GM19328 (cell line): ENCODE results near the gene IQSEC1.

Experiments used
- ATAC-seq: cut with Tn5 transposase; IDR thresholded peaks from one replicate; pipeline ENCODE4 v1.9.1; 2021; ENCODE audit warnings: mild to moderate bottlenecking, moderate library complexity; ENCODE audit not compliant: unreplicated experiment

IQSEC1 gene

DNA sequence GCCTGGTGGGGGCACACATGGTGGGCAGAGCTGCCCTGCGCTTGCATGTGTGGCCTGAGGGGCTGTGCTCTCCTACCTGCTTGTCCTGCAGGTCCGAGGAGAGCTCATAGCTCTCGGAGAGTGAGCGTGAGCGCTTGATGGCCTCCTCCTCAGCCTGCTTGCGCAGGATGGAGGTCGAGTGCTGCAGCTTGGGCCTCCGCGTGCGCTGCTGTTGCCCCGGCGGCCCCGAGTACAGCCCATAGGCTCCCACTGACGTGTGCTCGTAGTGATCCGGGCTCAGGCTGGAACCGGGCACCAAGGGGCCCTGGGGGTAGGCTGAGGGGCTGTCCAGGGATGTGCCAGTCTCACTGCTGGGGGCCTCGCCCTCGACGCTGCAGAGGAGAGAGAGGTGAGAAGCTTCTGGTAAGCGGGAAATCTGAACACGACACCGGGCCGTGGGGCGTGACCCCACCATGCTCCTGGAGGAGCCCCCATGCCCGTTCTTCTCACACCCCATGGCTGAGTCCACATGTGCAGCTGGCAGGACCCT lies 131.7 kb downstream of the IQSEC1 start:
- no peak for ATAC-seq

GRCh38 chr3:12940854-12941253 lies 132.4 kb downstream of the IQSEC1 start:
- ATAC-seq: no peak

DNA sequence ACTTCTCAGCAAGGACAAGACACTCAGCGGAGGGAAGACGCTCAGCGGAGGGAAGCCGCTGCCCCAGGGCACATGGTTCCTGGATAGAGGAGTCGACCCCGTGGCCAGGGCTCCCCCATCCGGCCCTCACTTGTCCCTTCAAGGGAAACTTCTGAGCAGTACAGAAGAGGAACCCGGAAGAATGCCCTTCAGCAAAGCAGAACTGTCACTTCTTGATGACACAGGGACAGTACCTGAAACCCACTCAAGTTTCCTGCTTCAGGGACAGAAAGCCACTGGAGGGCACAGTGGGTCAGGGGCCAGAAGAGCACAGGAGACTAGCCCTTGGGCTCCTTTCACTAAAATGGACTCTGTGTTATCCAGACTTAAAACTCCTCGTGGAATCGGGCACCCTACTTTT lies 134.1 kb downstream of the IQSEC1 start:
- ATAC-seq: no peak

- no peak for ATAC-seq
Measured at GRCh38 chr3:12938258-12938711, 134.9 kb downstream of the IQSEC1 start.

DNA sequence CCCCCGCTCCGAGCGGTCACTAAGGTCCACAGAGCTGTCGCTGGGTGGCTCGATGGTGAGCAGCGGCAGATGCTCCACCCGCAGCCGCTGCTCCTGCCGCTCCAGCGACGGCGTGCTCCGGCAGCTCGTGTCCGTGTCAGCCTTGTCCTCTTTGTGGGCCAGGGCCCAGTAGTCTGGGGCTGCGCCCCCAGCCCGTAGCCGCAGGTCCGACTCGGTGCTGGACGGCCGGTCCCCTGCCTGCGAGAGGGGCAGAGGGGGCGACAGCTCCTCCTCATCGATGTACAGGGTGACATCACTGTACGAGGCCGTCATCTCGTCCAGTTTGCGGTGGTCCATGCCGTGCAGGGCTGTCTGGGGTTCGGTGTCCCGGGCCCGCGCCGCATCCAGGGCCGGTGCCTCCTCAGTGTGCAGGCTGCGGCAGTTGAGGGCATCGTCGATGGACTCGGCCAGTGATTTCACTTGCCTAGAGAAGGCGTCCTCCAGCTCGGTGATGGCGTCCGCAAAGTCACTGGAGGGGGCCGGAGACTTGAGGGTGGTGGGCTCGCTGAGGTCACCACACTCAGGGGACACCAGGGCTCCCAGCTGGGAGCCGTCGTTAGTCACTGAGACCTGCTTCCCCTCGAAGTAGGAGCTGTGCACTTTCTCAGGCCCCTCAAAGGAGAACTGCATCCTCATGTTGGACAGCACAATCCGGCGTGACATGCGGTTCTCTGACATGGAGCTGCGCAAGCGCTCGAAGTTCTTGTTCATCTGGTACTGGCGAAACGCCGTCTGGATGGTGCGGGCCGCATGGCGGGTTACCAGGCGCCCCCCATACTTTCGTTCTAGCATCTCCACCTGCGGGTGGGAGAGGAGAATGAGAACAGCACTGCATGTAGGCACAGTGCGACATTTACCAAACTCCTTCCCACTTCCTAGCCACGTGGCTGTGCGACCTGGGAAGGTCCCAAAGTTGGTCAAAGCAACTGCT lies 137.1 kb downstream of the IQSEC1 start:
- no peak for ATAC-seq

- ATAC-seq: no peak
Measured at GRCh38 chr3:12935023-12935860, 138.0 kb downstream of the IQSEC1 start.

DNA sequence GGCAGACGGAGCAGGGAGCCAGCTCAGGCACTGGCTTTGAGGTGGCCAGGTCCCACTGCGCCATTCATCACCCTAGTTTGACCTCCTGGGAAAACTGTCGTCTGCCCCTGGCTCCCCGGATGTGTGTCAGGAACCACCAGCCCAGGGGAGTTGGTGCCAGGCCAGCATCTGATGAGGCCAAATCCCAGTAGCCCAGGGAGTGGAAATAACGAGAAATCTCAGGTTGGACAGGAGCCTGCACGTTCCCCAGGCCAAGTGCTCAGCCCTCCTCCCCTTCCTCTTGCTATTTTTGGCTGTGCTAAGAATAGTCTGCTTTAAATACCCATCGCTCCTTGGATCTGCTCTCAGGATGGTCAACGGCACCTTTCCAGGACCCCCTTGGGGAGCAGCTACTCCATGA lies 138.8 kb downstream of the IQSEC1 start:
- no peak for ATAC-seq

DNA sequence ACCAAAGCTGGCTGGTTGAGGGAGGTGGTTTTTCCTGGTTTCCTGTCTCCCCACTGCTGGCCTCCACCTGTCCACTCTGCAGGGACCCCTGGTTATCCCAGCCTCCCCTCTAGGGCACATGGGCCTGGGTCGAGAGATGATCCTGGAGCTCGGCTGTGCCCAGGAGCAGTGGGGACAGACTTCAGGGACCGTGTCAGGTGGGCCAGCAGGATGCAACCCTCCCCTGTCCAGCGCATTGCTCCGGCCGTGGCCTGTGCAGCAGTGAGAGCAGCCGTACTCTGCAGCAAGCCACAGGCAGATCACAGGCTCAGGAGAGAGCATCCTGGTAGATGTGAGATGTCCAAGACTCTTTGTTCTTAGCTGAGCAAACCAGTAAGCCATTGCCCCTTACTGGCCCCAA lies 139.3 kb downstream of the IQSEC1 start:
- ATAC-seq: no peak

DNA sequence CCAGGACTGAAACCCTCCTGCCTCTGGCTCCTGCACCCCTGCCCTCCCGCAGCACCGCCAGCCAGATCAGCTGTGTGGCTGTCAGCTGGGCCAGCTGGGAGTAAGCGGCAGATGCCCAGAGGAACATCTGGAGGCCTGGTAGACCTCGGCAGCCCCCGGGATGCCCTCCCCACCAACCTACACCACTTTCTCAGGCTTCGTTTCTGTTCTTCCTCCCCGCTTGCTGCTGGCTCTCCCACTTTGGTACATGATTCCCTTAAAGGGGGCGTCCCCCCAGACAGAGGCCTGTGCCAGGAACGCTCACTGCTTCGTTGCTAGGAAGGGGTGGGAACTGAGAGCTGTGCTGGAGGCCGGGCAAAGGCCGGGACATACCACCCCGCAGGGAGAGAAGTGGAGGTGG lies 140.5 kb downstream of the IQSEC1 start:
- no peak for ATAC-seq

- ATAC-seq: no peak
Measured at GRCh38 chr3:12932347-12932746, 140.9 kb downstream of the IQSEC1 start.

GRCh38 chr3:12931273-12931905 lies 141.8 kb downstream of the IQSEC1 start:
- no peak for ATAC-seq

- no peak for ATAC-seq
Measured at GRCh38 chr3:12929801-12930200, 143.4 kb downstream of the IQSEC1 start.

- no peak for ATAC-seq
Measured at GRCh38 chr3:12926660-12927059, 146.6 kb downstream of the IQSEC1 start.

DNA sequence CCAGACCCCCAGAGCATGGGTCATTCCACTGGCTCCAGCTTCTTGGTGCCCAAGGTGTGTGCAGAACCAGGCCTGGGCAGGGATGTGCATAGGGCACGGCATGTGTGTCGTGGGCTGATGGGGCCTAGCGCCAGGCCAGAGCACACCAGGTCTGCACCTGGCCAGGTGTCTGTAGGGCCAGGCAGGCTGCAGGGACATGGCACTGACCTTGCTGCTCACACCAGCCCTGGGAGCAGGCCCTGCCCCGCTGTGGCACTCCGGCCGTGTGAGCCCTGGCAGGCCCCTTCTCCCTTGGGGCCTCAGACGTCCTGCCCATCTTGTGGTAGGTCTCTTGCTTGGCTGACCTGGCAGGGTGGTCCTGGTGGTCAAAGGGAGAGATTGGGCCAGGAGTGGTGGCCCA lies 147.6 kb downstream of the IQSEC1 start:
- ATAC-seq: no peak

- ATAC-seq: no peak
Measured at GRCh38 chr3:12924437-12924836, 148.8 kb downstream of the IQSEC1 start.

DNA sequence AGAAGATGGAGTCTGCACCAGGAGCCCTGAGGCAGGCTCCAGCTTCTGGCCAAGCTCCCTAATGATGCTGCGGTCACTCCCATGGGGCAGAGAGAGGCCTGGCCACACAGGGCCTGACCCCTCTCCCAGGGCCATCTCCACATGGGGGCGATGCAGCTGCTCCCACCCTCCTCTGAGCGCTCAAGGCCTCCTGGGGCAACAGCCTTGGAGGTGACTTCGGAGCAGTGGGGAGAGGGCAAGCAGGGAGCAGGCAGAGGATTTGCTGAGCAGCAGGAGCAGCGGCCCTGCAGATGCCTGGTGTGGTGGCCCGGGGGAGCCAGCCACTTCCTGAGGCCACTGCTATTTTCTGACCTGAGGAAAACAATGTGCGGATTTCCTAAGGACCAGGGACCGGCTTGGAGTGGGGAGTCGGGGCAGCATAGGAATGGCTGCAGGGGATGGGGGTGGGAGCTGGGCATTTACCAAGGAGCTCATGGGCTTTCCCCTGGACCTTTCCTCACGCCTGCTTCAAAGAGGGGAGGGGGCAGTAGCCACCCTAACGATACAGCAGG lies 150.3 kb downstream of the IQSEC1 start:
- ATAC-seq: no peak

GRCh38 chr3:12922306-12922705 lies 150.9 kb downstream of the IQSEC1 start:
- ATAC-seq: no peak

DNA sequence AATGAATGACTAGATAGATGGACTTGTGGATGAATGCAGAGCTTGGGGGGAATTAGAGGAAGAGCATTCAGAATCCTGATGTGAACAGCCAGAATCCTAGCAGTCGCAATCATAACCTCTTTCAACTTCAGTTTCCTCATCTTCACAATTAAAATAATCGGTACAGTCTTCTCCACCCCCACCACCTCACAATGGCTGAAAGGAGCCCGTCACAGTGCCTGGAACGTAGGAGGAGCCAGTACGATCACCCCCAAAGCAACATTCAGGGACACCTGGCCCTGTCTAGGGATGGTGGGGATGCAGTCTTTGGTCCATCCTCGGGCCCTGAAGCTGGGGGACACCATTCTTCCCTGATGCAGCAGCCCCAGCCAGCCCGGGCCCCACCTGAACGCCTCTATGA lies 151.5 kb downstream of the IQSEC1 start:
- no peak for ATAC-seq

DNA sequence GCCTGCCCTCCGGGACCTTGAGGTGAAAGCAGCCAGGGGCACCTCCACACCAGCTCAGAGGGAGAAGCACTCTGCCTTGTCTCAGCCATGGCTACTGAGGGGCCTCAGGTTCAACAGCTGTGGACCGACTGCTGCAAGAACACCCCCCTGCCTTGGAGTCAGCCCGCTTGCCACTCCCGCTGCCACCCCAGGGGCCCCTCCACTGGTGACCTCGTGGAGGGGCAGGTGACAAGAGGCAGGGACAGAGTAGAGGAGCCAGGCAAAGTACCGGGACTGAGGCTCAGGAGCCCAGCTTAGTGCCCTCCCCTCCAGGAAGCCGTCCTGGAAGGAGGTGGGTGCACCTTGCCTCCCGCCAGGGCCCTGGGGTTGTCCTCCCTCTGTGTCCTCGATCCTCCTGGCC lies 152.3 kb downstream of the IQSEC1 start:
- no peak for ATAC-seq

- ATAC-seq: no peak
Measured at GRCh38 chr3:12919205-12919604, 154.0 kb downstream of the IQSEC1 start.

DNA sequence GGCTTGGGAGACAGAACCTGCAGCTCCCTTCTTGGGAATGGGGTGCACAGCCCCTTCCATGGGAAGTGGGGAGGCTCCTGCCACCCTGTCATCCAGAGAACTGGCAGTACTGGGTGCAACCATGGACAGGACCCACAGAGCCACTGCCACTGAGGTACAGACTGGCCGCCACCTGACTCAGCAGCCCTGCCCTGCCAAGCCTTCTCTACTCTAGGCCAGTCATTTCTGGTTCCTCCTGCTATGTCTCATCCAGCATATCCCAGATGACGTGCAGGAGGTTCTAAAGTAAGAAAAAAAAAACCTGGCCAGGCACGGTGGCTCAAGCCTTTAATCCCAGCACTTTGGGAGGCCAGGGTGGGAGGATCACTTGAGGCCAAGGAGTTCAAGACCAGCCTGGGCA lies 155.0 kb downstream of the IQSEC1 start:
- no peak for ATAC-seq
